Hindlimb muscle (tissue), 1 donor: ENCODE data around the gene NDUFS3. TPM values are rescaled to one million over a fixed set of nuclear protein-coding genes. Genes with fewer than 3 reads are reported as not detected.
A peak's percentile ranks its signal among the peaks of the same experiment; 100 is the strongest.
"Not testable (repeated sequence)": the region's sequence is repeated elsewhere in the genome, so short reads cannot be mapped to it uniquely, and the experiment has no call there.

Experiments
- DNase-seq: peaks from one replicate; pipeline ENCODE4 v3.0.0-alpha.2; 2013
- polyA plus RNA-seq: library from polyadenylated mRNA; unstranded; fragments of 120-200 nt; gene quantifications from one replicate; pipeline ENCODE4 v1.2.1, GENCODE V29; 2013; ENCODE audit not compliant: insufficient read length

Gene NDUFS3
- polyA plus RNA-seq, 1 donor: 86.6 TPM

DNA sequence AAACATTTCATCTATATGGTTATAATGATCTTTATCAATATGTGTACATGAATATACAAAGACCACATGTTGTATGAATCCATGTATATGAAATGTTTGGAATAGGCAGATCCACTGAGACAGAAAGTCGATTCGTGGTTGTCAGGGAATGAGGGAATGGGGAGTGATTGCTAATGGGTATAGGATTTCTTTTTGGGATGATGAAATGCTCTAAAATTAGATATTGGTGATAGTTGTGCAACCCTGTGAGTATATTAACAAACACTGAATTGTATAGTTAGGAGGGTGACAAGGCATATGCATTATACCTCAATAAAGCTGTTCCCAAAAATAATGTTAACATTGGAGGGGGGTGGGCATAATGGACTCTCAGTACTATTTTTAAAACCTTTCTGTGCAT, 18.4 kb upstream of the NDUFS3 start:
- DNase-seq: no peak

DNA sequence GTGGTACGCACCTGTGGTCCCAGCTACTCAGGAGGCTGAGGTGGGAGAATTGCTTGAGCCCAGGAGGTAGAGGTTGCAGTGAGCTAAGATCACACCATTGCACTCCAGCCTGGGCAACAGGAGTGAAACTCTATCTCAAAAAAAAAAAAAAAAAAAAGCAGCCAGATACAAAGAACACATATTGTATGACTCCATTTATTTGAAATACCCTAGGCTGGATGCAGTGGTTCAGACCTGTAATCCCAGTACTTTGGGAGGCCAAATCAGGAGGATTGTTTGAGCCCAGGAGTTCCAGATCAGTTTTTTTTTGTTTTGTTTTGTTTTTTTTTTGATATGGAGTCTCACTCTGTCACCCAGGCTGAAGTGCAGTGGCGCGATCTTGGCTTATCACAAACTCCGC, 16.5 kb upstream of the NDUFS3 start:
- not testable (repeated sequence) for DNase-seq

- not testable (repeated sequence) for DNase-seq
These were observed 14.5 kb upstream of the NDUFS3 start for GRCh38 chr11:47564366-47564765.

DNA sequence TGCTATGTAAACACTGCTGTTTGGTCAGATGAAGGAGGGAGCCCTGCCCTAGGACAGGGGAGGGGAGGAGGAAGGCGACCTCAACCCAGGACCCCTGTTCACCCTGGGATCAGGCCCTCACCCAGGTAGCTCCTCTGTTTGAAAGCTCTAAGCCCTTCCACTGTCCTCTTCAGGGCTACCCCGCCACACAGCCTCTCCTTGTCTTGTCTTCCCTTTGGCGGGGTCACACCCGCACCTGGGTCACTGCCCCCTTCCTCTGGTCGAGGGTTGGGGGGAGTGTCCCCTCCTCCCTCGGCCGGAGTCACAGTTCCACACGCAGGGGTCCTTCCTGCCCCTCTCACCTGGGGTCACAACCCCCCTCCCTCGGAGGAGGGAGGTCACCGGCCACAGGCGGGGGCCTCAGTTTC, 13.9 kb upstream of the NDUFS3 start:
- no peak for DNase-seq

DNA sequence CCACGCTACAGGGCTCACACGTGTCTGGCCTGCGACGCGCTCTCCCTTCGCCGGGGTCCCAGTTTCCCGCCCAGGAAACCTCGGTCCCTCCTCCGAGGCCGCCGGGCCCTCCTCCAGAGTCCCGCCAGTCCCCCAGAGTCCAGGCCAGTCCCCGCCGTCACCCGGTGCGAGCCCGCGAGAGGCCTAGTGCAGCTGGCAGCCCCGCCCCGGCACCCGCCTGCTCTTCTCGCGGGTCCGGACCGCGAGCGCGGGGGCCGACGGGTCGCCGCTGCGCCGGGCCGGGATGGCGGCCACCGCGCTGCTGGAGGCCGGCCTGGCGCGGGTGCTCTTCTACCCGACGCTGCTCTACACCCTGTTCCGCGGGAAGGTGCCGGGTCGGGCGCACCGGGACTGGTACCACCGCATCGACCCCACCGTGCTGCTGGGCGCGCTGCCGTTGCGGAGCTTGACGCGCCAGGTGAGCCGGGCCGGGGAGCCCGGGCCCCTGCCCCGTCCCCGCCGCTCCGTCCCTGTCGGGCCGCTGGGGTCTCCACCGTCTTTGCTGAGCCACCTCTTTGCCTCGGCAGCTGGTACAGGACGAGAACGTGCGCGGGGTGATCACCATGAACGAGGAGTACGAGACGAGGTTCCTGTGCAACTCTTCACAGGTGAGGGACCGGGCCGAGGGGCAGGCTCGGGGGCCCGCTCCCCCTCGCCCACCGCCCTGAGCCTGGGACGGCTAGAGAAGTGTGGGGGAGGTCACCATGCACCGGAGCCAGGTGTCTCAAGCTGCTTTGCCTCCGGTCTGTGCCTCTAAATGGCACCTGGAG, 13.3 kb upstream of the NDUFS3 start, which contains the start of gene PTPMT1:
PTPMT1 (plus strand) TSS at position 260 of the 809 bp plus-strand sequence; CDS start at position 284, 24 bp downstream.
- DNase-seq: peak; percentile 72

- no peak for DNase-seq
These were observed 12.7 kb upstream of the NDUFS3 start for GRCh38 chr11:47566149-47566698.

DNA sequence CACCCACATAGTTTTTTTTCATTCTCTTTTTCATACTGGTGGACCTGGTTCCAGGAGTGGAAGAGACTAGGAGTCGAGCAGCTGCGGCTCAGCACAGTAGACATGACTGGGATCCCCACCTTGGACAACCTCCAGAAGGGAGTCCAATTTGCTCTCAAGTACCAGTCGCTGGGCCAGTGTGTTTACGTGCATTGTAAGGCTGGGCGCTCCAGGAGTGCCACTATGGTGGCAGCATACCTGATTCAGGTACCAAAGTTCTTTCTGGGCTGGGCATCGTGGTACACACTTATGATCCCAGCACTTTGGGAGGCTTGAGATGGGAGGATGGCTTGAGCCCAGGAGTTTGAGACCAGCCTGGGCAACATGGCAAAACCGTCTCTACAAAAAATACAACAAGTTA, 9.2 kb upstream of the NDUFS3 start:
- no peak for DNase-seq

DNA sequence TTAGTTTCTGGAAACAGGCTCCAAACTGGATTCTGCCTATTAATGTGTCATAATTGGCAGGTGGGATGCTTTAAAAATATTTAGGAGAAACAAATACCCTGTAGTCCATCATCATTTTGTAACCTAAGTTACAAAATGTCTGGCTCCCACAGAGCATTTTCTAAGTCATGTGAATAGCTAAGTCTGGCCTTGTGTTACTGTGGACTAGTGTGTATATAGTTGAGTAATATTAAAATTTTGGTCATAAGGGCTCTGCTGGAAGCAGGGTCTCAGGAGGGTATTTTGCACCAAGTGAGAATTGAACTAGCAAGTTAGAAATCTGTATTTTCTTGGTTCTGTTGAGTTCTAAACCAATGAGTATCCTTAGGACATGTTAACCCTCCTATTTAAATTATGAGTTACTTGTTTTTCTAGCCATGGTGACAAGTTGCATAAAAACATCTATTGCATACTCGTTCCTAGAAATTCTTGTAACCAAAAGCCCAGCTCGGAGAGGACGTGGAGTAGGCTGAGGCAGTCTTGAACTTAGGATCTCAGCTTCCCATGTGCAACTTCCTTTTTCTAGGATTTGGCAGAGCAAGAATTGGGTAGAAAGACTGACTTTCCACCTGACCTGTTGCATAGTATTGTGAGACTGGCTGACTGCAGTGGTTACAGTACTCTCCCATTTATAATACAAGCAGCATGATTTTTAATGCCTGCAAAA, 8.1 kb upstream of the NDUFS3 start:
- no peak for DNase-seq

GRCh38 chr11:47571357-47571729, 7.5 kb upstream of the NDUFS3 start:
- no peak for DNase-seq

DNA sequence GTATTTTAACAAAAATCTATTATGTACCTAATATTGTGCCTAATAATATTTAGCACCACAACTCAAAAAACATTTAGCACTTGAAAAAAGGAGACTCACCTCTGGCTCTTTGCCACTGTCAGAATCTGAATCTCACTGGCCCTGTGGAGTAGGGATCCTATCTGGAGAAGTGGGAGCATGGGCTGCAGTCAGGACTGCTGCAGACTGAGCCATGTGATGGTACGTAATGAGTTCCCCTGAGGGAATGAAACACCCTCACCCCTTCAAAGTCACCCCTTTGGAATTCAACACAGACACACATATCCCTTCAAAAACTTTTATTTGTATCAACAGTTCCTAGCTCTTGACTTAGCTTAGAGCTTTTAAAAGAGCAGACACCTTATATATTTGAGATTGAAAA, 7.0 kb upstream of the NDUFS3 start:
- no peak for DNase-seq

- DNase-seq: no peak
These were observed 6.1 kb upstream of the NDUFS3 start for GRCh38 chr11:47572715-47573255.

DNA sequence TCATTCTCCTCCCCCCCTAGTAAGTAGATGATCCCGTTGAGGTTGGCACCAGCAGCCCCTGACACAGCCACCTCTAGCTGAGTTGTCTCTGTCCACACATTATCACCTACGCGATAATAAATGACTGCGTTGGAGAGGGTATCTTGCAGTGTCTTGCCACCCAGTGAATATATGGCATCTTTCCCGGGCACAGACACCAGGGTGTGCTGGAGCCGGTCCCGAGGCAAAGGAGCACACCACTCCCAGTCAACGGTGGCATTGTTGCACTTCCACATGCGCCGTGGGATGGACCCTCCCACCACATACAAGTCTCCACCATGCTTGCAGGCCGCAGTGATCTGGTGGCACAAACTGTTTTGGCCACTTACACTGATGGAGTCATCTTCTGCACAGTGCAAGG, 5.6 kb upstream of the NDUFS3 start:
- no peak for DNase-seq

GRCh38 chr11:47577460-47578041, 1.3 kb upstream of the NDUFS3 start:
- no peak for DNase-seq

GRCh38 chr11:47583844-47584243, 5.0 kb downstream of the NDUFS3 start:
- no peak for DNase-seq

GRCh38 chr11:47586098-47586855, 7.4 kb downstream of the NDUFS3 start, which contains the start of gene FAM180B:
Gene FAM180B, plus strand, starts transcription at chr11:47586678. Its CDS starts 91 bp downstream, at chr11:47586769.
- peak; percentile 70 for DNase-seq

DNA sequence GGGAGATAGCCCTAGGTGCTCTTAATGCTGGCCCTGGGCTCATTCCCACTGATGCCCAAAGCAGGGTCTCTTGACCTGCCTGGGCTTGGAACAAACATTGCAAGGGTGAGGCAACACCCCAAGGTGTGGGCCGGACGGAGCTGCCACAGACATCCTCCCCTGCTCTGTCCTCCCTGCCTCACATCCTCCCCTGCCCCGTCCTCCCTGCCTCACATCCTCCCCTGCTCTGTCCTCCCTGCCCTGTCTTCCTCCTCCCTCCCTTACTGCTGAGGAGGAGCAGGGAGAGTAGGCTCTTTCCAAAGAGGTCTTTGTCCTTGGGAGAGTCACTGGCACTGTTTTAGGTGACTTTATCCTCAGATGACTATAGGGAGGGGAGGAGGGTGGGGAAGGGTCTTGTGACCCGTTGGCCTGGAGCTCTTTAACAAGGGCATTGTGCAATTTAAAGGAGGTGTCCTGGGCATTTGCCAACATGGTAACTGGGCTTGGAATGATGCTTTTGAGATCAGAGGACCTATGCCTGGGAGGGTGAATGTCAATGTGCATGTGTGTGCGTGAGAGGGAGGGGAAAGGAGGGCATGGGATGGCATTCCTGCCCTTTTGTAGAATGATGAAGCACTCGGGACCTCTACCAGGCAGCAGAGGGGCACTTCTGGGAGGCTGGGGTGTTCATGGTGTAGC, 8.3 kb downstream of the NDUFS3 start:
- no peak for DNase-seq

DNA sequence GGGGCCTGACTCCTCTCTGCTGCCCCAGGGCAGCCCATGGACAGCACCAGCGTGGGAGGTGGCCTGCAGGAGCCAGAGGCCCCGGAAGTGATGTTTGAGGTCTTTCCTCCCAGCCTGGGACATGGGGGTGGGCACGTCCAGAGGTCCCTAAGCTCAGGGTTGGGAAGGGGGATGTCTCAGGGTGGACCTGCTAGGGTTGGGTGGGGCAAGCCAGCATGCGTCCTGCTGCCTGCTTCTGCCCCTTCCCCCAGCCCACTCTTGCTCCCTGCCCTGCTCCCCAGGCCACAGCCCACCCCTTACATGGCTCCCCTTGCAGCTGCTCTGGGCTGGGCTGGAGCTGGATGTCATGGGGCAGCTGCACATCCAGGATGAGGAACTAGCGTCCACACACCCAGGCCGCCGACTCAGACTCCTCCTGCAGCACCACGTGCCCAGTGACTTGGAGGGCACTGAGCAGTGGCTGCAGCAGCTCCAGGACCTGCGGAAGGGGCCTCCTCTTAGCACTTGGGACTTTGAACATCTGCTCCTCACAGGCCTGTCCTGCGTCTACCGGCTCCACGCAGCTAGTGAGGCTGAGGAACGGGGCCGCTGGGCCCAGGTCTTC, 9.0 kb downstream of the NDUFS3 start:
- DNase-seq: no peak

GRCh38 chr11:47589118-47589517, 10.2 kb downstream of the NDUFS3 start:
- DNase-seq: no peak

GRCh38 chr11:47589584-47589976, 10.7 kb downstream of the NDUFS3 start:
- DNase-seq: no peak

GRCh38 chr11:47589977-47590861, 11.3 kb downstream of the NDUFS3 start:
- DNase-seq: peak; percentile 87
